NT2/D1 (cell line): ENCODE measurements around the gene AOC3.
A peak's percentile ranks its signal among the peaks of the same experiment; 100 is the strongest.
"Not testable (repeated sequence)": the region's sequence is repeated elsewhere in the genome, so short reads cannot be mapped to it uniquely, and the experiment has no call there.

Source experiments
- DNase-seq: peaks from one replicate; pipeline ENCODE4 v3.0.0-alpha.2; 2011; ENCODE audit warnings: low read depth, low spot score
- H3K27me3 ChIP-seq: 2 replicates; pipeline ENCODE4 v1.6.0; 2011; ENCODE audit warnings: mild to moderate bottlenecking; ENCODE audit not compliant: insufficient read length, insufficient read depth
- H3K36me3 ChIP-seq: 2 replicates; pipeline ENCODE4 v1.6.1; 2011; ENCODE audit warnings: mild to moderate bottlenecking, low read length, mixed read lengths; ENCODE audit not compliant: insufficient read depth, insufficient read length
- H3K4me1 ChIP-seq: 2 replicates; pipeline ENCODE4 v1.5.1; 2011; ENCODE audit not compliant: insufficient read depth, insufficient read length
- H3K4me3 ChIP-seq: 2 replicates; pipeline ENCODE4 v1.5.1; 2011; ENCODE audit warnings: low read depth; ENCODE audit not compliant: insufficient read length
- H3K9ac ChIP-seq: 2 replicates; pipeline ENCODE4 v1.6.0; 2011; ENCODE audit warnings: low read depth; ENCODE audit not compliant: insufficient read length
- H3K9me3 ChIP-seq: 2 replicates; pipeline ENCODE4 v1.5.1; 2011; ENCODE audit warnings: mild to moderate bottlenecking, low read length; ENCODE audit not compliant: insufficient read depth
- SUZ12 ChIP-seq: IDR thresholded peaks from 2 replicates; pipeline ENCODE4 v1.6.1; 2011; ENCODE audit not compliant: insufficient read length, insufficient read depth; ENCODE audit errors: extremely low read depth
- YY1 ChIP-seq: IDR thresholded peaks from 2 replicates; pipeline ENCODE4 v1.6.1; 2011; ENCODE audit not compliant: insufficient read length, insufficient read depth
- ZNF274 ChIP-seq: IDR thresholded peaks from 2 replicates; pipeline ENCODE4 v1.6.1; 2011; ENCODE audit warnings: mild to moderate bottlenecking, low read depth, low read length

Gene AOC3

DNA sequence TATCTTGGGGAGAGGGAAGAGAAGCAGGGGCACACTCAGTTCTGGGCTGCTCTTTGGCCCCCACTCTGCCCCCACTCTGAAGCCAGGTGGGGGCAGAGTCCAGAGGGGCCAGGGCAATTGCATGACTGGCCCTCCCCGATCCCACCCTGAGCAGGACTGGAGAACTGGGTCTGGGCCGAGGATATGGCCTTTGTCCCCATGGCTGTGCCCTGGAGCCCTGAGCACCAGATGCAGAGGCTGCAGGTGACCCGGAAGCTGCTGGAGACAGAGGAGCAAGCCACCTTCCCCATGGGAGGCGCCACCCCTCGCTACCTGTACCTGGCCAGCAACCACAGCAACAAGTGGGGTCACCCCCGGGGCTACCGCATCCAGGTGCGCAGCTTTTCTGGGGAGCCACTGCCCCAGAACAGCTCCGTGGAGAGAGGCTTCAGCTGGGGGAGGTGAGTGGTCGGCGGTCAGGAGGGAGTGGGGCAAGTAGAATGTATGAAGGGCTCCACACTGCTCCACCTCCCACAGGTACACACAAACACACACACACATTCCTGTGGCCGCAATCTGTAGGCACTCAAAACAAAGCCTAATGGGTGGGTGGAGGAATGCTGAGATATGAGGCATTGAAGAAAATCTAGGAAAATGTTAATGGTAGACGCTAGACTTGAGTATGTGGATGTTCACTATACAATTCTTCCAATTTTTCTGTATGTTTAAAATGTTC, 21.4 kb downstream of the AOC3 start:
- peaks cover 8% of the 10 kb centered on the region for H3K9me3 ChIP-seq
- H3K4me1 ChIP-seq, result no peaks in the 10 kb centered on the region
- peaks cover 14% of the 10 kb centered on the region for H3K27me3 ChIP-seq
- H3K9ac ChIP-seq, result no peak overlapping the region
- H3K4me3 ChIP-seq, result no peak overlapping the region
- TF ChIP-seq SUZ12, result no peak
- no peak for TF ChIP-seq ZNF274
- no peak for TF ChIP-seq YY1
- H3K36me3 ChIP-seq, result no peaks in the 10 kb centered on the region
- no peak for DNase-seq

DNA sequence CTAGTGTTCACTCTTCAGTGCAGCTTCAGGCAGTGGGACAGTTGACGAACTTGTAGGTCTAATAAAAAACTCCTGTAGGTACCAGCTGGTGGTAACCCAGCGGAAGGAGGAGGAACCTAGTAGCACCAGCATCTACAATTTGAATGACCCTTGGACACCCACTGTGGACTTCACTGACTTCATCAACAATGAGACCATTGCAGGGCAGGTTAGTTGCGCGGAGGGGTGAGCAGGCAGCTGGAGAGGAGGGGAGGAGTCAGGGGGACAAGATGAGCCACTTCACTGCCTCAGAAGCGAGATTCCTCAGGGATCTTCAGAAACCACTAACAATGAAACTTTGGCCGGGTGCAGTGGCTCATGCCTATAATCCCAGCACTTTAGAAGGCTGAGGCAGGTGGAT, 22.3 kb downstream of the AOC3 start:
- H3K36me3 ChIP-seq, result no peaks in the 10 kb centered on the region
- peaks cover 22% of the 10 kb centered on the region for H3K27me3 ChIP-seq
- no peak for TF ChIP-seq YY1
- no peak for TF ChIP-seq SUZ12
- TF ChIP-seq ZNF274, result no peak
- no peak overlapping the region for H3K9ac ChIP-seq
- no peak for DNase-seq
- H3K4me3 ChIP-seq, result no peak overlapping the region
- H3K9me3 ChIP-seq, result peaks cover 8% of the 10 kb centered on the region
- H3K4me1 ChIP-seq, result peaks cover 5% of the 10 kb centered on the region

DNA sequence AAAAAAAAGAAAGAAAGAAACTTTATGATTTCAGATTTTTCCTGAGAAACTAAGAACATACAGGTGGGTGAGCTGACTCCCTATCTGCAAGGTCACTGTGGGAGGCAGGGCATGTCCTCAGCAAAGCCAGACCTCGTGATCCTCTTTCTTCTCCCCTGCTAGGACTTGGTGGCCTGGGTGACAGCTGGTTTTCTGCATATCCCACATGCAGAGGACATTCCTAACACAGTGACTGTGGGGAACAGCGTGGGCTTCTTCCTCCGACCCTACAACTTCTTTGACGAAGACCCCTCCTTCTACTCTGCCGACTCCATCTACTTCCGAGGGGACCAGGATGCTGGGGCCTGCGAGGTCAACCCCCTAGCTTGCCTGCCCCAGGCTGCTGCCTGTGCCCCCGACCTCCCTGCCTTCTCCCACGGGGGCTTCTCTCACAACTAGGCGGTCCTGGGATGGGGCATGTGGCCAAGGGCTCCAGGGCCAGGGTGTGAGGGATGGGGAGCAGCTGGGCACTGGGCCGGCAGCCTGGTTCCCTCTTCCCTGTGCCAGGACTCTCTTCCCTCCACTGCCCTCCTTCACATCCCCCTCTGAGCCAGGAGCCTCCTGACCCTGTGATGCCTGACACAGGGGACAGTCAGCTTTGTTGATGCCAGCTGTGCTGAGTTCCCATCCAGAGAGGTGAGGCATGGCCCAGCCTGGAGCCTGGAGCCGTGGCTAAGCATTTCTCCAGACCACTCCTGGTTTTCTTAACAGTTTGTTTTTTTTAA, 23.1 kb downstream of the AOC3 start:
- H3K27me3 ChIP-seq, result peaks cover 30% of the 10 kb centered on the region
- H3K9ac ChIP-seq, DNase-seq: not testable (repeated sequence)

DNA sequence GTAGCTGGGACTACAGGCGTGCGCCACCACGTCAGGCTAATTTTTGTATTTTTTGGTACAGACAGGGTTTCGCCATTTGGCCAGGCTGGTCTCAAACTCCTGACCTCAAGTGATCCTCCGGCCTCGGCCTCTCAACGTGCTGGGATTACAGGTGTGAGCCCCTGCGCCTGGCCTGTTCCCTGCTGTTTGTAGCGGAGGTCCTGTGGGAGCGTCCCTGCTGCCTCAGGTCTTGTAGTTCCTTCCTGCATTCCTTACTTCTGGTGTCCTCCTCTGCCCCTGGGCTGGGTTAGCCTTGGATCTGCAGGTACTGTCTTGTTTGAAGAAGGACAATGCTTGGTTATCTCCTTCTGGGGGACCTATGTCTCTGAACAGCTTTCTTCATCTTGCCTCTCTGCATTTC, 26.0 kb downstream of the AOC3 start:
- Histone ChIP-seq H3K36me3 (no peaks in the 10 kb centered on the region), H3K4me1 (peaks cover 11% of the 10 kb centered on the region), H3K9ac (no peak overlapping the region), H3K4me3 (no peak overlapping the region), H3K27me3 (peaks cover 47% of the 10 kb centered on the region), H3K9me3 (no peaks in the 10 kb centered on the region)
- no peak for DNase-seq
- no peak for TF ChIP-seq ZNF274
- TF ChIP-seq YY1, result no peak
- TF ChIP-seq SUZ12, result no peak

More for the DNA sequence above, 23.1 kb downstream of the AOC3 start:
- H3K4me3 ChIP-seq, H3K4me1 ChIP-seq, H3K9me3 ChIP-seq, H3K36me3 ChIP-seq: not testable (repeated sequence)

DNA sequence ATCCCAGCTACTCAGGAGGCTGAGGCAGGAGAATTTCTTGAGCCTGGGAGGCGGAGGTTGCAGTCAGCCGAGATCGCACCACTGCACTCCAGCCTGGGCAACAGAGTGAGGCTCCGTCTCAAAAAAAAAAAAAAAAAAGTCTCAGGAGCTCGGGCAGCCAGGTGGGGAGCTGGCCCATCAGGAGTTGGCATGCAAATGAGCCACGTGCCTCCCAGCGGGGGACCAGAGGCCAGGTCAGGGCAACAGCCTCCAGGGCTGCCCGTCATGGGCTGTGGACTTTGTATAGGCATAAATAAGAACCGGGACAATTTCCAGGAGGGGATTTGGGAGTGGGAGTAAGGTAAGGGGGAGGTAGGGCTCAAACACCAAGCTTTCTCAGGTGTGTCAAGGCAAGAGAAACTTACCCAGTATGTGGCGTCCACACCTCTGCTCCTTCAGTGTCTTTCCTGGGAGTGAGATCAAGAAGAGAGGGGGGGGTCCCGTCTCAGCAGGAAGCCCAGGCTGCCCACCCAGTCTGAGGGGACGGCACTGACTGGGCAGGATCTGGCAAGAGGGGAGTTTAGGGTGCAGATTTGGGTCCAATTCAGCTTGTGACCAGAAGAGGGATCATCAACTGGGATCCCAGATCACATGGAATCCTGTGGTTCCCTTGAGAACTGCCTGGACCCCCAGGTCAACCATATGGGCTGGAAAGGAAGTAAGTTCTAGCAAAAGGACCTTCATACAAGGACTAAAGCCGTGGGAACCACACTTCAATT, 27.3 kb downstream of the AOC3 start:
- H3K9ac ChIP-seq, result no peak overlapping the region
- H3K9me3 ChIP-seq, result no peaks in the 10 kb centered on the region
- H3K27me3 ChIP-seq, result peaks cover 48% of the 10 kb centered on the region
- no peaks in the 10 kb centered on the region for H3K36me3 ChIP-seq
- peaks cover 11% of the 10 kb centered on the region for H3K4me1 ChIP-seq
- H3K4me3 ChIP-seq, result no peak overlapping the region
- TF ChIP-seq YY1 (no peak), ZNF274 (no peak), SUZ12 (no peak)
- DNase-seq, result peak; percentile 44

DNA sequence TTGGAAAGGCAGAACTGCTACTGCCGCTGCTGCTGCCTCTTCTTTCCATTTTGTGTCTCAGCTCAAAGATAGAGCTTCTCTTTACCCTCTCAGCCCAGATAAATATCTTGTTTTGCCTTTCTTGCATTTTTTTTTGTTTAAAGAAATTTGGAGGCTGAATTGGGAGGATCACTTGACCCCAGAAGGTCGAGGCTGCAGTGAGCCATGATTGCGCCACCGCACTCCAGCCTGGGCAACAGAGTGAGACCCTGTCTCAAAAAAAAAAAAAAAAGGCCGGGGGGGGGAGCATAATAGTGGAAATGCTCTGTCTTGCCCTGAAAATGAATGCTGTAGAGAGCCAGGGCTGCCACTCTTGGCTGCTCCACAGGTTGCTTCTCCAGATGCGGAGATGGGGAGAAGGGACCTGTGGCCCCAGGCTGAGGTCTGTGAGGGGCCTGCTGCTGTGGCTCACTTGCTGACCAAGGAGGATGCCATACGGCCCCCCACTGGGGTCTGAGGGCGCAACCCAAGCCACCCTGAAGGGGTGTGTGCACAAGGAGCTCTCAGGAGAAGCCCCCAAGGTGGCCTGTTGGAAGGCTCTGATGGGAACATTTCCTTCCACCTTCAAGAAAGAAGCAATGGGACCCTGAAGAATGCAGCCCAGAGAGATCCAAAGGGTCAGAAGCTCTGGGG, 28.1 kb downstream of the AOC3 start:
- TF ChIP-seq SUZ12 (no peak), YY1 (no peak), ZNF274 (no peak)
- H3K4me3 ChIP-seq, result no peak overlapping the region
- peaks cover 11% of the 10 kb centered on the region for H3K4me1 ChIP-seq
- H3K9ac ChIP-seq, result no peak overlapping the region
- DNase-seq, result no peak
- H3K9me3 ChIP-seq, result no peaks in the 10 kb centered on the region
- peaks cover 48% of the 10 kb centered on the region for H3K27me3 ChIP-seq
- no peaks in the 10 kb centered on the region for H3K36me3 ChIP-seq

DNA sequence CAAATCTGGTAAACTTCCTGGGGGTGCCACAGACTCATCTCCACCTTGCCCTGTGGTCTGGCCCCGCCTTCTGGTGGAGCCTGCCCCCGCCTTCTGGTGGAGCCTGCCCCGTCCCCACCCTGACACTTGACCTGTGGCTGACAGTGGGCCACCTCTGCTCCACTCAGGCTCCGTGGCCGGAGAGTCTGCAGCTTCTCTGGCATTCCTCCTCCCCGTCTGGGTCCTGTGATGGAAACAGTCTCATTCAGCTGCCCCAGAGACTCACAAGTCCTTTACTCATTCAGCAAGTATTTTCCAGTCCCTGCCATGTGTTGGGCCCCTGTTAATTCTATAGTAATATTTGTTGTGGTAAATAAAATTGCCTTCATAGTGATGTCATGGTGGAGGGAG, 28.6 kb downstream of the AOC3 start:
- Histone ChIP-seq H3K9me3 (no peaks in the 10 kb centered on the region), H3K9ac (no peak overlapping the region), H3K36me3 (no peaks in the 10 kb centered on the region), H3K4me3 (no peak overlapping the region), H3K4me1 (peaks cover 11% of the 10 kb centered on the region), H3K27me3 (peaks cover 48% of the 10 kb centered on the region)
- no peak for TF ChIP-seq SUZ12
- no peak for TF ChIP-seq ZNF274
- no peak for TF ChIP-seq YY1
- DNase-seq, result no peak
